ENCODE data around the gene GLYR1.

GLYR1 gene

GRCh38 chr16:4846503-4846900 lies 586 bp downstream of the GLYR1 start:
- DNase-seq = no peak

GRCh38 chr16:4840984-4841383 lies 6.1 kb downstream of the GLYR1 start:
- no peak for DNase-seq

GRCh38 chr16:4839942-4840341 lies 7.1 kb downstream of the GLYR1 start:
- DNase-seq = no peak

- DNase-seq = no peak
Measured at GRCh38 chr16:4837733-4838501, 9.2 kb downstream of the GLYR1 start.

GRCh38 chr16:4836727-4837126 lies 10.4 kb downstream of the GLYR1 start:
- no peak for DNase-seq

- no peak for DNase-seq
Measured at GRCh38 chr16:4833584-4833983, 13.5 kb downstream of the GLYR1 start.

GRCh38 chr16:4832698-4833343 lies 14.3 kb downstream of the GLYR1 start:
- no peak for DNase-seq

GRCh38 chr16:4831616-4832015 lies 15.5 kb downstream of the GLYR1 start:
- DNase-seq = no peak

- no peak for DNase-seq
Measured at GRCh38 chr16:4830408-4830807, 16.7 kb downstream of the GLYR1 start.

GRCh38 chr16:4828567-4829321 lies 18.3 kb downstream of the GLYR1 start:
- no peak for DNase-seq

- no peak for DNase-seq
Measured at GRCh38 chr16:4826980-4827379, 20.1 kb downstream of the GLYR1 start.

GRCh38 chr16:4826526-4826925 lies 20.6 kb downstream of the GLYR1 start:
- no peak for DNase-seq

GRCh38 chr16:4825196-4825595 lies 21.9 kb downstream of the GLYR1 start:
- no peak for DNase-seq

- DNase-seq = no peak
Measured at GRCh38 chr16:4820652-4821051, 26.4 kb downstream of the GLYR1 start.

- no peak for DNase-seq
Measured at GRCh38 chr16:4814542-4815173, 32.4 kb downstream of the GLYR1 start.

- no peak for DNase-seq
Measured at GRCh38 chr16:4814046-4814445, 33.0 kb downstream of the GLYR1 start.

GRCh38 chr16:4813251-4814003 lies 33.7 kb downstream of the GLYR1 start:
- DNase-seq = no peak

GRCh38 chr16:4811773-4812172 lies 35.3 kb downstream of the GLYR1 start:
- DNase-seq = no peak

GRCh38 chr16:4811242-4811641 lies 35.8 kb downstream of the GLYR1 start:
- no peak for DNase-seq

GRCh38 chr16:4806280-4806679 lies 40.8 kb downstream of the GLYR1 start:
- no peak for DNase-seq

- no peak for DNase-seq
Measured at GRCh38 chr16:4805231-4805630, 41.9 kb downstream of the GLYR1 start.

- DNase-seq = no peak
Measured at GRCh38 chr16:4803898-4804762, 43.0 kb downstream of the GLYR1 start.

All from DMS79 (cell line).